ENCODE data around the gene FAM78B. TPM values are rescaled to one million over a fixed set of nuclear protein-coding genes. Genes with fewer than 3 reads are reported as not detected.

The FAM78B gene
- total and polyA plus RNA-seq, 9 donors, result 0.64 to 2.6 (median 1.4) TPM

GRCh38 chr1:166069390-166069789 lies 97.4 kb downstream of the FAM78B start:
- intact Hi-C loops (cut with DNase I), result no loop called here
- Histone ChIP-seq H3K4me1 (ENCODE audit: insufficient read depth) (no peaks in the 10 kb centered on the region), H3K4me3 (no peak overlapping the region), H3K27me3 (no peaks in the 10 kb centered on the region), H3K36me3 (no peaks in the 10 kb centered on the region), H3K27ac (no peak overlapping the region), H3K9me3 (no peaks in the 10 kb centered on the region)
- DNase-seq, result no peak
- TF ChIP-seq POLR2A (IDR thresholded peaks at IDR 0.05) (no peak), EP300 (IDR thresholded peaks at IDR 0.05) (no peak), CTCF (IDR thresholded peaks at IDR 0.05) (no peak)
- 16 to 24% (median 16%) methylated on average over 2 of the region's 2 CpGs for WGBS, 3 donors

DNA sequence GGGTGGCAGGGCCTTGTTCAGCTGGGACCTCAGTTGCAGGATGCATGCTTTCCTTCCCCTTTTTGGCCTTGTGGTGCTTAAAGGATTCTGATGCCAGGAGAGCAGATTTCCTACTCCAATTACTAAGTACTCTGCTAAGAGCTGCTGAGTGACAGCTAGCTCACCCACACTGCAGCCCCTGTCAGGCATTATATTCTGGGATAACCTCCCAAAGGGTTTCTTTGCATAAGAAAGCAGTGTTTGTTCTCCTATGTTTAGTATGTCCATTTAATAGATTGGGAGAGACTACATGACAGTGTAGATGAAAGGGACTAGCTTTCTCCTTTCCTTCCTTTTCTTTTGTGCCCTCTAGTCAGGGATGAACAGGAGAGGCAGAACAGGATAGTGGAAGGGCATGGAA lies 100.7 kb downstream of the FAM78B start:
- Histone ChIP-seq H3K27me3 (no peaks in the 10 kb centered on the region), H3K4me3 (no peak overlapping the region), H3K4me1 (ENCODE audit: insufficient read depth) (no peaks in the 10 kb centered on the region), H3K9me3 (no peaks in the 10 kb centered on the region), H3K27ac (no peak overlapping the region), H3K36me3 (no peaks in the 10 kb centered on the region)
- intact Hi-C loops (cut with DNase I), result no loop called here
- TF ChIP-seq EP300 (IDR thresholded peaks at IDR 0.05) (no peak), CTCF (IDR thresholded peaks at IDR 0.05) (no peak), POLR2A (IDR thresholded peaks at IDR 0.05) (no peak)
- DNase-seq, result no peak

GRCh38 chr1:166064951-166065350 lies 101.8 kb downstream of the FAM78B start:
- no peak overlapping the region for H3K27ac ChIP-seq
- no peaks in the 10 kb centered on the region for H3K27me3 ChIP-seq
- no peak for TF ChIP-seq CTCF (IDR thresholded peaks at IDR 0.05)
- no peak for TF ChIP-seq POLR2A (IDR thresholded peaks at IDR 0.05)
- no peak for TF ChIP-seq EP300 (IDR thresholded peaks at IDR 0.05)
- H3K36me3 ChIP-seq, result no peaks in the 10 kb centered on the region
- no peaks in the 10 kb centered on the region for H3K9me3 ChIP-seq
- intact Hi-C loops (cut with DNase I), result no loop called here
- 55 to 62% (median 58%) methylated on average over 1 of the region's 1 CpG for WGBS, 3 donors
- DNase-seq, result no peak
- no peaks in the 10 kb centered on the region for H3K4me1 ChIP-seq (ENCODE audit: insufficient read depth)
- no peak overlapping the region for H3K4me3 ChIP-seq

GRCh38 chr1:166064313-166064926 lies 102.4 kb downstream of the FAM78B start:
- H3K4me1 ChIP-seq (ENCODE audit: insufficient read depth), result no peaks in the 10 kb centered on the region
- H3K27me3 ChIP-seq, result no peaks in the 10 kb centered on the region
- no peak overlapping the region for H3K27ac ChIP-seq
- no peak overlapping the region for H3K4me3 ChIP-seq
- 65 to 67% (median 66%) methylated on average over 4 of the region's 4 CpGs for WGBS, 3 donors
- TF ChIP-seq CTCF (IDR thresholded peaks at IDR 0.05) (no peak), POLR2A (IDR thresholded peaks at IDR 0.05) (no peak), EP300 (IDR thresholded peaks at IDR 0.05) (no peak)
- no peaks in the 10 kb centered on the region for H3K36me3 ChIP-seq
- no peak for DNase-seq
- intact Hi-C loops (cut with DNase I), result no loop called here
- no peaks in the 10 kb centered on the region for H3K9me3 ChIP-seq
